ENCODE results near the gene HTT. TPM values are rescaled to one million over a fixed set of nuclear protein-coding genes. Genes with fewer than 3 reads are reported as not detected.

The HTT gene
- total RNA-seq, 1 experiment from 2014 or later, result 37.4 TPM

DNA sequence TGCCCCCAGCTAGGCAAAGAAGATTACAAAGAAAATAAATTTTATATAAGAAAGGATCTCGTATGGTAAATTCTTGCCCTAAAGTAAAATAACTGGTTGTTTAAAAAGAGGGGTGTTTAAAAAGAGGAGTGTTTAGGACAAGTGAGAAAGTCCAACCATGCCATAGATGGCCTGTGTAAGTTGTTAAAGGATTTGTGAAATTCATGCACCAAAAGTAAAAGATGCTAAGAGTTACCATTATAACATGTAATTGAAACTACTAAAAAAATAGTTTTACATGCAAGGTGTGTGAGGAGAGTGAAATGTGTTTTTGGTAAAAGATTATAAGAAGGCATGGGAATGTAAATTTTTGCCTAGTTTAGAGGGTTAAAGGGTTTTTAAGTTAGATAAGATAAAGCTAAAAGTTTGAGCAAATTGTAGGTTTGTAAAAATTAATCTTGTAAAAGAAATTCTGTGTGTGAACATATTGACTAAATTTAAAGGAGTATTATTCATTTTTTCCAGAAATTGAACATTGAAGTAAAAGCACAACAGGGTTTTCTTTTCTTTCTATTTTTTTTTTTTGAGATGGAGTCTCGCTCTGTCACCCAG, 20.2 kb upstream of the HTT start:
- RAD21 ChIA-PET (ENCODE audit: low non-redundant PET in 1 of 2, low total read pairs in 2 of 2, uncharacterized antibody in 2 of 2, unreplicated experiment in 2 of 2), result no interaction called here

GRCh38 chr4:3059943-3060342, 14.5 kb upstream of the HTT start:
- ATAC-seq, result no peak
- H3K27me3 ChIP-seq (ENCODE audit: insufficient read depth, low read length), result no peaks in the 10 kb centered on the region
- H3K4me1 ChIP-seq (ENCODE audit: control insufficient read depth in 1 of 2, insufficient read depth in 2 of 2, low read length in 2 of 2), result no peaks in the 10 kb centered on the region
- H3K36me3 ChIP-seq (ENCODE audit: control insufficient read depth in 1 of 2, insufficient read depth in 2 of 2, low read length in 2 of 2), result no peaks in the 10 kb centered on the region
- POLR2A ChIA-PET, result no interaction called here
- CTCF ChIA-PET, result no interaction called here
- no peak overlapping the region for H3K9ac ChIP-seq (ENCODE audit: low read length)
- no peak for DNase-seq (ENCODE audit: low read depth, low spot score)
- H3K4me3 ChIP-seq (replicated peaks in 1 of 2; ENCODE audit: low read depth in 1 of 2, low read length in 2 of 2), result no peak overlapping the region
- H3K79me2 ChIP-seq (ENCODE audit: insufficient read depth, low read length), result no peaks in the 10 kb centered on the region
- RAD21 ChIA-PET (ENCODE audit: low non-redundant PET in 1 of 2, low total read pairs in 2 of 2, uncharacterized antibody in 2 of 2, unreplicated experiment in 2 of 2), result no interaction called here
- H3K9me3 ChIP-seq (ENCODE audit: control insufficient read depth in 1 of 2, insufficient read depth in 1 of 2, low read depth in 1 of 2, low read length in 2 of 2), result peaks cover 7 to 11% of the 10 kb centered on the region in 2 experiments; a peak in 1 of 4 replicates
- no peaks in the 10 kb centered on the region for H3K9me2 ChIP-seq (ENCODE audit: insufficient read depth)
- H3K27ac ChIP-seq (ENCODE audit: low read depth, low read length), result no peak overlapping the region
- no peak overlapping the region for H3K4me2 ChIP-seq (ENCODE audit: low read length)
- intact Hi-C loops (cut with micrococcal nuclease), result no loop called here
- no TSS peak for BruUV-seq (replicated peaks)
- no peak overlapping the region for H2AFZ ChIP-seq (ENCODE audit: low read depth, low read length, poor library complexity, severe bottlenecking)
- no peaks in the 10 kb centered on the region for H4K20me1 ChIP-seq (ENCODE audit: insufficient read depth)
- no peak for TF ChIP-seq SP1 (IDR thresholded peaks at IDR 0.05; ENCODE audit: low read depth)
- TF ChIP-seq CEBPB (IDR thresholded peaks at IDR 0.05; ENCODE audit: low read depth), result no peak
- TF ChIP-seq ZNF274 (IDR thresholded peaks at IDR 0.05; ENCODE audit: low read depth, low read length), result no peak
- TF ChIP-seq RAD21 (IDR thresholded peaks at IDR 0.05; ENCODE audit: low read depth), result no peak
- TF ChIP-seq MAX (IDR thresholded peaks at IDR 0.05), result no peak
- TF ChIP-seq EZH2phosphoT487 (IDR thresholded peaks at IDR 0.05; ENCODE audit: borderline replicate concordance), result no peak
- TF ChIP-seq EGR1 (IDR thresholded peaks at IDR 0.05; ENCODE audit: low read depth), result no peak
- TF ChIP-seq SIN3A (IDR thresholded peaks at IDR 0.05; ENCODE audit: low read depth), result no peak
- TF ChIP-seq, protein P1, sequence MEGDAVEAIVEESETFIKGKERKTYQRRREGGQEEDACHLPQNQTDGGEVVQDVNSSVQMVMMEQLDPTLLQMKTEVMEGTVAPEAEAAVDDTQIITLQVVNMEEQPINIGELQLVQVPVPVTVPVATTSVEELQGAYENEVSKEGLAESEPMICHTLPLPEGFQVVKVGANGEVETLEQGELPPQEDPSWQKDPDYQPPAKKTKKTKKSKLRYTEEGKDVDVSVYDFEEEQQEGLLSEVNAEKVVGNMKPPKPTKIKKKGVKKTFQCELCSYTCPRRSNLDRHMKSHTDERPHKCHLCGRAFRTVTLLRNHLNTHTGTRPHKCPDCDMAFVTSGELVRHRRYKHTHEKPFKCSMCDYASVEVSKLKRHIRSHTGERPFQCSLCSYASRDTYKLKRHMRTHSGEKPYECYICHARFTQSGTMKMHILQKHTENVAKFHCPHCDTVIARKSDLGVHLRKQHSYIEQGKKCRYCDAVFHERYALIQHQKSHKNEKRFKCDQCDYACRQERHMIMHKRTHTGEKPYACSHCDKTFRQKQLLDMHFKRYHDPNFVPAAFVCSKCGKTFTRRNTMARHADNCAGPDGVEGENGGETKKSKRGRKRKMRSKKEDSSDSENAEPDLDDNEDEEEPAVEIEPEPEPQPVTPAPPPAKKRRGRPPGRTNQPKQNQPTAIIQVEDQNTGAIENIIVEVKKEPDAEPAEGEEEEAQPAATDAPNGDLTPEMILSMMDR (IDR thresholded peaks at IDR 0.05 in 2 of 3, conservative IDR thresholded peaks at IDR 0.05 in 1 of 3; ENCODE audit: borderline replicate concordance in 1 of 3, insufficient read depth in 1 of 3, low read depth in 2 of 3, low read length in 2 of 3), result no peak
- TF ChIP-seq, protein P2, sequence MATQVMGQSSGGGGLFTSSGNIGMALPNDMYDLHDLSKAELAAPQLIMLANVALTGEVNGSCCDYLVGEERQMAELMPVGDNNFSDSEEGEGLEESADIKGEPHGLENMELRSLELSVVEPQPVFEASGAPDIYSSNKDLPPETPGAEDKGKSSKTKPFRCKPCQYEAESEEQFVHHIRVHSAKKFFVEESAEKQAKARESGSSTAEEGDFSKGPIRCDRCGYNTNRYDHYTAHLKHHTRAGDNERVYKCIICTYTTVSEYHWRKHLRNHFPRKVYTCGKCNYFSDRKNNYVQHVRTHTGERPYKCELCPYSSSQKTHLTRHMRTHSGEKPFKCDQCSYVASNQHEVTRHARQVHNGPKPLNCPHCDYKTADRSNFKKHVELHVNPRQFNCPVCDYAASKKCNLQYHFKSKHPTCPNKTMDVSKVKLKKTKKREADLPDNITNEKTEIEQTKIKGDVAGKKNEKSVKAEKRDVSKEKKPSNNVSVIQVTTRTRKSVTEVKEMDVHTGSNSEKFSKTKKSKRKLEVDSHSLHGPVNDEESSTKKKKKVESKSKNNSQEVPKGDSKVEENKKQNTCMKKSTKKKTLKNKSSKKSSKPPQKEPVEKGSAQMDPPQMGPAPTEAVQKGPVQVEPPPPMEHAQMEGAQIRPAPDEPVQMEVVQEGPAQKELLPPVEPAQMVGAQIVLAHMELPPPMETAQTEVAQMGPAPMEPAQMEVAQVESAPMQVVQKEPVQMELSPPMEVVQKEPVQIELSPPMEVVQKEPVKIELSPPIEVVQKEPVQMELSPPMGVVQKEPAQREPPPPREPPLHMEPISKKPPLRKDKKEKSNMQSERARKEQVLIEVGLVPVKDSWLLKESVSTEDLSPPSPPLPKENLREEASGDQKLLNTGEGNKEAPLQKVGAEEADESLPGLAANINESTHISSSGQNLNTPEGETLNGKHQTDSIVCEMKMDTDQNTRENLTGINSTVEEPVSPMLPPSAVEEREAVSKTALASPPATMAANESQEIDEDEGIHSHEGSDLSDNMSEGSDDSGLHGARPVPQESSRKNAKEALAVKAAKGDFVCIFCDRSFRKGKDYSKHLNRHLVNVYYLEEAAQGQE (IDR thresholded peaks at IDR 0.05; ENCODE audit: low read depth), result no peak
- no peak for TF ChIP-seq YY1 (IDR thresholded peaks at IDR 0.05; ENCODE audit: extremely low read depth, insufficient replicate concordance, low read depth, low read length)
- TF ChIP-seq CBX3 (IDR thresholded peaks at IDR 0.05; ENCODE audit: low read depth), result no peak
- TF ChIP-seq FOSL1 (IDR thresholded peaks at IDR 0.05; ENCODE audit: low read depth), result no peak

More for the DNA sequence above, 20.2 kb upstream of the HTT start:
- Histone ChIP-seq H3K27ac (ENCODE audit: low read depth, low read length) (no peak overlapping the region), H3K9me2 (ENCODE audit: insufficient read depth) (no peaks in the 10 kb centered on the region; the same call in 1 of the 2 replicates), H3K79me2 (ENCODE audit: insufficient read depth, low read length) (no peaks in the 10 kb centered on the region), H3K9ac (ENCODE audit: low read length) (no peak overlapping the region), H2AFZ (ENCODE audit: low read depth, low read length, poor library complexity, severe bottlenecking) (no peak overlapping the region), H3K4me2 (ENCODE audit: low read length) (no peak overlapping the region), H3K4me1 (ENCODE audit: control insufficient read depth in 1 of 2, insufficient read depth in 2 of 2, low read length in 2 of 2) (no peaks in the 10 kb centered on the region), H4K20me1 (ENCODE audit: insufficient read depth) (no peaks in the 10 kb centered on the region), H3K27me3 (ENCODE audit: insufficient read depth, low read length) (no peaks in the 10 kb centered on the region), H3K4me3 (replicated peaks in 1 of 2; ENCODE audit: low read depth in 1 of 2, low read length in 2 of 2) (no peak overlapping the region), H3K9me3 (ENCODE audit: control insufficient read depth in 1 of 2, insufficient read depth in 1 of 2, low read depth in 1 of 2, low read length in 2 of 2) (peaks cover 7 to 17% of the 10 kb centered on the region in 2 experiments; a peak in 1 of 4 replicates), H3K36me3 (ENCODE audit: control insufficient read depth in 1 of 2, insufficient read depth in 2 of 2, low read length in 2 of 2) (no peaks in the 10 kb centered on the region)
- DNase-seq (ENCODE audit: low read depth, low spot score) (peak; percentile 4), ATAC-seq (no peak)
- POLR2A ChIA-PET, result no interaction called here
- CTCF ChIA-PET, result no interaction called here
- no peak for TF ChIP-seq ATF3 (IDR thresholded peaks at IDR 0.05)
- TF ChIP-seq CBX3 (IDR thresholded peaks at IDR 0.05; ENCODE audit: low read depth), result peak; percentile 15; the same call in 1 of the 2 replicates
- intact Hi-C loops (cut with micrococcal nuclease), result no loop called here
- BruUV-seq (replicated peaks), result no TSS peak
